Activated CD4-positive, CD25-positive, alpha-beta regulatory T cell treated with anti-CD3 and anti-CD28 coated beads, Interleukin-2, amount 50 U/mL, for 24 hours (primary cell): ENCODE measurements around the gene HAGH.

Source experiments
- ATAC-seq, 2 donors: fragments of 150-1000 bp; cut with Tn5 transposase; one replicate each; pipeline ENCODE4 v1.10.0; 2021; ENCODE audit warnings: mild to moderate bottlenecking in 1 of 2, moderate library complexity in 1 of 2

Gene HAGH

DNA sequence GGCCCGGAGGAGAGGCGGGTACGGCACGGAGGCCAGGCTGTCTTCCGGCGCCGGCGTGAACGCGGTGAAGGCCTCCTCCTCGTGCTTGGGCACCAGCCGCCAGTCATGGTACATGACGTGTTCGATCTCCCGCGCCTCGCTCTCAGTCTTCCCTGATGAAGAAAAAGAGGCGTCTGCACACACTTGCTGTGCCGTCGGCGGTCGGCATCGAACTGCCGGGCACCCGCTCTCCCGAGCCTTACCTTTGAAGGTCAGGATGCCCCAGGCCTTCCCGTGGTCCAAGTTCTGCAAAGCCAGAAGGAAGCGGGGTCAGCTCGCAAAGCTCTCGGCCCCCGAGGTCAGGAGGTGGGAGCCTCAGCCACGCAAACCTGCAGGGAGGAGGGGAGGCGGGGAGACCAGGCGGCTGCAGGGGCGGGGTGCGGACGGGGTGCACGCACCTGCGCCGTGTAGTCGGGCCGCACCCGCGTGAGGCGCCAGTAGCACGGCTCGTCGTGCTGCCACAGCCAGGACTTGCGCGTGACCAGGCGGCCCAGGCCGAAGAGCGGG is 54.2 kb downstream of the HAGH start, which contains the start of gene EME2:
TSS of gene EME2 (plus strand) at position 449 of the 546 bp plus-strand sequence. CDS start 418 bp downstream, outside the sequence.
- ATAC-seq = peak; percentile 22

DNA sequence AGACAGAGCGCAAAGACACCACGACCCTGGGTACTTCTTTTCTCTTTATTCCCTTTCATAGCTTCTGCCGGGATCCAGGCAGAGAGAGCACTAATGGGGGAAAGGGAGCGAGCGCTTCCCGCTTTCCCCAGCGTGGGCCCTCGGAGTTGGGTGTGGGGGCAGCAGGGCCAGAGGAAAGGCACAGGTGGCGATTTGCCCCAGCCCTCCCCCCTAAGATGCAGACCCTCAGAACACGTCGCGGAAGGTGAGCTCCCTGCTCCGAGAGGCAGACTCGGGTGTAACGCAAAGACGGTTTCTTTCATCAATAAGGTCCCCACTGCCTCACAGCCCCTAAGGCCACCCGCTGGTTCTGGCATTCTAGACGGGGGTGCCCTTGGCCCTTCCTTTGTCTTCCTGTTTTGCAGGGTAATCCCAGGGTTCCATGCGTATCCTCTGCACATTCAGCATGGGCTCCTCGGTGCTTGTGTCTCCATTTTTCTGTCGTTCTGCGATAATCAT is 54.7 kb downstream of the HAGH start:
- ATAC-seq = no peak

GRCh38 chr16:1771188-1771863 is 55.3 kb downstream of the HAGH start, which contains the start of gene NME3:
Gene NME3, minus strand, starts transcription at chr16:1771543. Its CDS starts 9 bp downstream, at chr16:1771534.
- peak; percentile 57 to 62 for ATAC-seq

DNA sequence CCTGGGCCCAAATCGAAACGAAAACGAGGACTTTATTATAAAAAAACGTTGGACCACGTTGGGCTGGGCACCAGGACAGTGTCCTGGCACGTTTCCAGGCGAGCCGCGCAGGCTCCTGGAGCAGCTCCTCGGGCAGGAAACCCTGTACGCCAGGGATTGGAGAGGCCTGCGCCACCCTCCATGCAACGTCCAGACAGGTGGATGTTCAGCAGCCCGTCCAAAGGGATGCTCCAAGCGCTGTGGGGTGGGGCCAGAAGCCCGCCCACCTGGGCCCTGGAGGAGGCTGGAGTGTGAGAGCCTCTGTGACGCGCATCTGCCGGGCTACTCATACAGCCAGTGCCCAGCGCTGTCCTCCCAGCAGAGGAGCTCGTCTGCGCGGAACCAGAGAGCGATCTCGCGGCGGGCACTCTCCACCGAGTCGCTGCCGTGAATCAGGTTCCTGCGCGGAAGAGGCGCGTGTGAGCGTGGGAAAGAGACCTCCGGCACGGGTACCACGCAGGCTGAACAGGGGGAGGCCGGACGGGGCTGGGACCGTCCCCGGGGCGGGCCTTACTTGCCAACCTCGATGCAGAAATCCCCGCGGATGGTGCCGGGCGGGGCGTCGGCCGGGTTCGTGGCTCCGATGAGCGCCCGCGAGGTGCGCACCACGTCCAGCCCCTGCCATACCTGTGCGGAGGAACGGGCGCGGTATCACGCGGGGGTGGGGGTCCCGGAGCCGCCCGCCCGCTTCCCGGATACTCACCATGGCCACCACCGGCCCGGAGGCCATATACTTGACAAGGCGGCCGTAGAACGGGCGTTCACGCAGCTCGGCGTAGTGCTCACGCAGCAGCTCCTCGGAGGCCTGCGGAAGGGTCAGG is 56.1 kb downstream of the HAGH start:
- peak; percentile 17 to 22 for ATAC-seq

DNA sequence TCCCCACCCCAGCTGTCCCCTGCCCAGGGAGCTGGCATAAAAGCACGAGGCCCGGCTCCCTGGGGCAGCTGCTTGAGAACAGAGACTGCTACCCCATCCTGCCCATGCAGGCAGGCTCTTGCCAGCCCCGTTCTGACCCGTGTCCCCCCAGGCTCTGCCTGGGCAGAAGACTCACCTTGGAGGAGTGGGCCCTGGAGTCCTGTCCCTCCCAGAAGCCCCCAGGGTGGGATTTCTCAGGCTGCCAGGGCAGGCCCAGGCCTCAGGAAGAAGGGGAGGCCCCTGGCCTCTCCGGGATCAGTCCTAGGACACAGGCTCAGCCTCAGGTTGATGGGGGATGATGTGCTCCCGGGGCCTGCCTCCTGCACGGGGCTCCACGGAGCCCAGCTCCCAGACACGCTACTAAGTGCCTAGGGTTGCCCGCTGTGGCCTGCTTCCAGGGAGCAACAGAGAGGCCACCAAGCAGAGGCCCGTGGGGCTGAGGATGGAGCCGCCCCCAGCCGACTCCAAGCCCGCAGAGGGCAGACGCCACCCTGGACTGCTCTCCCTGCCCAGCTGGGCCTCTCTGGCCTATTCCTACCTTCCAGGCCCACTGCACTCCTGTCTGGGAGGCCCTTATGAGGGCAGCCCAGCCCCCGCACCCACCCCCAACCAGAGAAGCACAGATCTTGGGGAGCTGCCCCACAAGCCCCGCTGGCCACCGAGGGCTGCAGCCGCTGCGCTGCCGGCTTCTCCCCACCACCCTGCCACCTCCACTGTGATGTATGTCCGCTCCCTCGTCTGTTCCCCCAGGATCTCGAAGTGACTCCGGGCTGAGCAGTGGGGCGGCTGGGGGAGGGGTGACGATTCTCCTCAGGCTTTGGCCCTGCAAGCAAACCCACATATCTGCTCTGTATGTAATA is 57.0 kb downstream of the HAGH start:
- no peak for ATAC-seq

DNA sequence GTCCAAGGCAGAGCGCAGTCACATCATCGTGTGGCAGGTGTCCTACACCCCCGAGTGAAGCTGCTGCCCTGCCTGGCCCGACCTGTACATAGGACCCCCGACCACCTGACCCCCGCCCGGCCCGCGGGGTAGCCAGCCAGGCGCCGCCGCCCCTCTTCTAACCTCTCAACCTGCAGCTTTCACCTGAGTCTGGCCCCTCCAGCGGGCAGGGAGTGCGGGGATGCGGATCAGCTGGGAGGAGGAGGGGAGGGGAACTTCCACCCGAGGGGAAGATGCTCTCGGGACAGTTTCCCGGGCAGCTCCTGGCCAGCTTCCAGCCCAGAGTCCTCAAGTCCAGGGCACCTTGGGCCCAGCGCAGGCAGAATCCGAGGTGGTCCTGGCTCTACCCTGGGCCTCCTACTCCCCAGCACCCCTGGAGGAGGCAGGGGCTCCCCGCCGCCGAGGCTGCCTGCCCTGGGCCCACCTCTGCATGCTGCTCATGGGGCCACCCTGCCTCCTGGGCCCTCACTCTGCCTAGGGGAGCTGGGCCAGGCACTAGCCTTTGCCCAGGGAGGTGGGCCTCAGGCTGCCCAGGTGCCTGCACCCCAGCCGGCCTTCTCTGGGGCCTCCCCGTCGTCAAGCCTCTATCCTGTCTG is 57.7 kb downstream of the HAGH start:
- ATAC-seq = no peak

GRCh38 chr16:1768061-1768766 is 58.4 kb downstream of the HAGH start:
- no peak for ATAC-seq

DNA sequence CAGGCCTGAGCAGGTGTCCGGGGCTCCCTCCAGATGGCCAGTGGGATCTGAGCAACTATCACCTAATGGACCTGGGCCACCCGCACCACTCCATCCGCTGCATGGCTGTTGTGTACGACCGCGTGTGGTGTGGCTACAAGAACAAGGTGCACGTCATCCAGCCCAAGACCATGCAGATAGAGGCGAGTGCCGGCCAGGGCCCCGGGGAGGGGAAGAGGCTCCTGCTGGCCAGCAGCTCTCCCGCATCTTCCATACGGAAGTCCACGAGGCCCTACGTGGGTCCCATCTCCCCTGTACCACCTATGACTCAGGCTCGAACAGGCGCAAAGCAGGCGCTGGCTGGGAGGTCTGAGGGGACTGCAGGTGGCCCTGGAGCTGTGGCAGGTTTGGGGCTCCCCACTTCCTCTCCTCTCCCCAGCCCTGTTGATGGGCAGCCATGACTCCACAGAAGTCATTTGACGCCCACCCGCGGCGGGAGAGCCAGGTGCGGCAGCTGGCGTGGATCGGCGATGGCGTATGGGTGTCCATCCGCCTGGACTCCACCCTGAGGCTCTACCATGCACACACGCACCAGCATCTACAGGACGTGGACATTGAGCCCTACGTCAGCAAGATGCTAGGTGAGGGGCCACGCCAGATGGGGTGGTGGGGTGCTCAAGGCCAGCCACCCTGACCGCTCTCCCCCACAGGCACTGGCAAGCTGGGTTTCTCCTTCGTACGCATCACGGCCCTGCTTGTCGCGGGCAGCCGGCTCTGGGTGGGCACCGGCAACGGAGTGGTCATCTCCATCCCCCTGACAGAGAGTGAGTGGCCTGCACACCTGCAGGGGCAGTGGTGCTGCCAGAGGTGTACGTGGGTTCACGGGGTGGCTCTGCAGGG is 59.3 kb downstream of the HAGH start:
- ATAC-seq = no peak

GRCh38 chr16:1766701-1767100 is 59.9 kb downstream of the HAGH start:
- no peak for ATAC-seq

DNA sequence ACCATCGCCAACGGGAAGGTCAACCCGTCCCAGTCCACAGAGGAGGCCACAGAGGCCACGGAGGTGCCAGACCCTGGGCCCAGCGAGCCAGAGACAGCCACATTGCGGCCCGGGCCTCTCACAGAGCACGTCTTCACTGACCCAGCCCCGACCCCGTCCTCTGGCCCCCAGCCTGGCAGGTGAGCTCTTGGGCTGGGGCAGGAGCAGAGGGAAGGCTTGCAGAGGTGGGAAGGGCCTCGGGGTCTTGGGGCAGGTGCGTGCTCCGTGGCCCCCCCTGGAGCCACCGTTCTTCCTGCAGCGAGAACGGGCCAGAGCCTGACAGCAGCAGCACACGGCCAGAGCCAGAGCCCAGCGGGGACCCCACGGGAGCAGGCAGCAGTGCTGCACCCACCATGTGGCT is 60.4 kb downstream of the HAGH start:
- no peak for ATAC-seq

DNA sequence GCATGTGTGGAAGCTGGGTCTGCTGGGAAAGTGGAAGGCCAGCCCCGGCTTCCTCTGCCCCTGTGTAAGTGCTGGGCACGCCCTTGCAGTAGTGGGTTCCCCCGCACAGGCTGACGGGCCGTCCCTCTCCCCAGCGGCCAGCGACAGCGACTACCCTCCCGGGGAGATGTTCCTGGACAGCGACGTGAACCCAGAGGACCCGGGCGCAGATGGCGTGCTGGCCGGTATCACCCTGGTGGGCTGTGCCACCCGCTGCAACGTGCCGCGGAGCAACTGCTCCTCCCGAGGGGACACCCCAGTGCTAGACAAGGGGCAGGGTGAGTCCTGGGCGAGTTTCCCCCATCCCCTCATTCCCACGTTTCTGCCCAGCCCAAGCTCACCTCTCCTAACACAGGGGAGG is 60.8 kb downstream of the HAGH start:
- ATAC-seq = no peak

GRCh38 chr16:1764971-1765370 is 61.7 kb downstream of the HAGH start:
- ATAC-seq = no peak

DNA sequence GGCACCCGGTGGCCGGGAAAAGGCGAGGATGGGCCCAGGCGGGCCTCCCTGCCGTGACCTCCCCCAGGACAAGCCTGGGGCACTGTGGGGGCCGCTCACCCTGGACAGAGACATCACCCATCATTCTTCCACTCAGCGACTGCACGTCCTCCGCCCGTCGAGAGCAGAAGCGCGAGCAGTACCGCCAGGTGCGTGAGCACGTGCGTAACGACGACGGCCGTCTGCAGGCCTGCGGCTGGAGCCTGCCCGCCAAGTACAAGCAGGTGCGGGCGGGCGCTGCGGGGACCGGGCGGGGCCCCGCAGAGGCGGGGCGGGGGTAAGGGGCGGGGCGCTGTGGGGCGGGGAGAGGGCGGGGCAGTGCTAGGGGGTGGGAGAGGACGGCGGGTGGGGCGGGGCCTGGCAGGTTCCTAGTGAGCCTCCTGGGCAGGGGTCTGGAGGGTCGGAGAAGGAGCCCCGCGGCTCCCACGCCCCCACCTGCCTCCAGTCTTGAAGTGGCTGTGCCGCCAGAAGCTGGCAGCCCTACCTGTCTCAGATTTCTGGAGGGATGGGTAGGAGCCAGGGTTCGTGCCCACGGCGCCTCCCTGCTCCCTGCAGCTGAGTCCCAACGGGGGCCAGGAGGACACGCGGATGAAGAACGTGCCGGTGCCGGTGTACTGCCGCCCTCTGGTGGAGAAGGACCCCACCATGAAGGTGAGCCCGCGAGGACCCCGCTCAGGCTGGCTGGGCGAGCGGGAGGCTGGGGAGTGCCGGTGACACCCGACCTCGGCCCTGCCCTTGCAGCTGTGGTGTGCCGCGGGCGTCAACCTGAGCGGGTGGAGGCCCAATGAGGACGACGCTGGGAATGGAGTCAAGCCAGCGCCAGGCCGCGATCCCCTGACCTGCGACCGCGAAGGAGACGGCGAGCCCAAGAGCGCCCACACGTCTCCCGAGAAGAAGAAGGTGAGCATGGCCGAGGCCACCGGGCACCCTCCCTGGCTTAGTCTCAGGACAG is 62.8 kb downstream of the HAGH start:
- ATAC-seq = no peak

DNA sequence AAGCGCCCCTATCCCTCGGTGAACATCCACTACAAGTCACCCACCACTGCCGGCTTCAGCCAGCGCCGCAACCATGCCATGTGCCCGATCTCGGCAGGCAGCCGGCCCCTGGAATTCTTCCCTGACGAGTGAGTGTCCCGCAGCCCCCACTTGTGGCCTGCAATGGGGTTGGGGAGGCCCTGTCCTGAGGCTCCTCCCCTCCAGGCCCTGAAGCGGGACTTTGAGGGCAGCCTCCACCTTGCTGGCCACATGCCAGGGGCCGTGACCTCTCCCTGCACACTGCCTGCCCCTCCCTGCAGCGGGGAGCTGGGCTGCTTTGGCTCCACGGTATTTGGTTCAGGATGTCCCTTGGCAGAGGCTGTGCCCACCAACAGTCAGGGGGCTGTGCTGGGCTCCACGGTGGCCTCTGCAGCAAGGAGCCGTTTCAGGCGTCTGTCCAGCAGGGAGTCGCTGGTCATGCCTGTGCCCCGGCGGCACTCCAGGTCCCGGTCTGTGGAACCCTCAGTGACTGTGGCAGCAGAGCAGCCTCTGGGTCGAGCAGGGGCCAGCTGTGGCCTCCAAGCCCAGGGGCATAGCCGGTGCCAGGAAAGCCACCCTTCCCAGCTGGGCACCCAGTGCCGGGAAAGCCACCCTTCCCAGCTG is 63.6 kb downstream of the HAGH start:
- ATAC-seq = no peak

DNA sequence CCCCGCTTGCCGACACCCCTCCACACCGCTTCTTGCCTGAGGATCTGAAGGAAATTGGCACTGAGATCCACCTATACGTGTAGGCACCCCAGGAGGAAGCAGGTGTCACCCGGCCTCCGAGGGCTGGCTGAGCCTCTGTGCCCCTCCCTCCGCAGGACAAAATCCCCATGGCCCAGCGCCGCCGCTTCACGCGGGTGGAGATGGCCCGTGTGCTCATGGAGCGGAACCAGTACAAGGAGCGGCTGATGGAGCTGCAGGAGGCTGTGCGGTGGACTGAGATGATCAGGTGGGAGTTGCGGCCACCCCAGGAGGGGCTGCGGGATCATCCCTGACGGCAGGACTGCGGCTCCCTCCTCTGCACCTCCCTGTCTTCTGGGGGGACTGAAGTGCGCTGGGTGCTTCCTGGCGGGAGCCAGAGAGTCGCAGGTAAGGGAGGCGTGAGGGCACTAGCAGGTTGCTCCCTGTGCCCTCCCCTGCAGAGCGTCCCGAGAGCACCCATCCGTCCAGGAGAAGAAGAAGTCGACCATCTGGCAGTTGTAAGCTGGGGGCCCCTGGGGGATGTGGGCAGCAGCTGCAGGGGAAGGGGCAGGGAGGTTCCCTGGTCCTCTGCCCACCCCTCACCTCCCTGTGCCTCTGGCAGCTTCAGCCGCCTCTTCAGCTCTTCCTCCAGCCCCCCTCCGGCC is 64.3 kb downstream of the HAGH start:
- ATAC-seq = no peak

DNA sequence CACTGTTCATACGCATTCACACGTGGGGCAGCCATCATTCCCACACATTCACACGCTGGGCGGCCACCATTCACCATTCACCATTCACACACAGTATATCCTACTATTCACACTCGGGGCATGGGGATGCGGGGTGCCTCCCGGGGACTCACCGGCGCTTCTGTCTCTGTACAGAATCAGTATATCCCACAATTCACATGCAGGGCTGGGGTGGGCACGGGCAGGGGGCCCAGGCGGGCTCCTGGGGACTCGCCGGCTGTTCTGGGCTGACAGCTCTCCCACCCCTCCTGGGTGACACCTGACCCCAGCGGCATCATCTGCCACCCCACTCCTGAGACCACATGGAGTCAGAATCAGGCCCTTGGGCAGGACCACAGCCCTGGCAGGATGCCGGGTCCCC is 64.9 kb downstream of the HAGH start:
- no peak for ATAC-seq

GRCh38 chr16:1760911-1761310 is 65.7 kb downstream of the HAGH start:
- no peak for ATAC-seq

GRCh38 chr16:1759511-1759910 is 67.1 kb downstream of the HAGH start:
- no peak for ATAC-seq
